ENCODE measurements around the gene NANOS3. TPM values are rescaled to one million over a fixed set of nuclear protein-coding genes. Genes with fewer than 3 reads are reported as not detected.

NANOS3 gene
- total and polyA plus RNA-seq, 9 of the 15 experiments (the other 6 are each of a cell fraction or from before 2014, with no cell fraction given): not detected

DNA sequence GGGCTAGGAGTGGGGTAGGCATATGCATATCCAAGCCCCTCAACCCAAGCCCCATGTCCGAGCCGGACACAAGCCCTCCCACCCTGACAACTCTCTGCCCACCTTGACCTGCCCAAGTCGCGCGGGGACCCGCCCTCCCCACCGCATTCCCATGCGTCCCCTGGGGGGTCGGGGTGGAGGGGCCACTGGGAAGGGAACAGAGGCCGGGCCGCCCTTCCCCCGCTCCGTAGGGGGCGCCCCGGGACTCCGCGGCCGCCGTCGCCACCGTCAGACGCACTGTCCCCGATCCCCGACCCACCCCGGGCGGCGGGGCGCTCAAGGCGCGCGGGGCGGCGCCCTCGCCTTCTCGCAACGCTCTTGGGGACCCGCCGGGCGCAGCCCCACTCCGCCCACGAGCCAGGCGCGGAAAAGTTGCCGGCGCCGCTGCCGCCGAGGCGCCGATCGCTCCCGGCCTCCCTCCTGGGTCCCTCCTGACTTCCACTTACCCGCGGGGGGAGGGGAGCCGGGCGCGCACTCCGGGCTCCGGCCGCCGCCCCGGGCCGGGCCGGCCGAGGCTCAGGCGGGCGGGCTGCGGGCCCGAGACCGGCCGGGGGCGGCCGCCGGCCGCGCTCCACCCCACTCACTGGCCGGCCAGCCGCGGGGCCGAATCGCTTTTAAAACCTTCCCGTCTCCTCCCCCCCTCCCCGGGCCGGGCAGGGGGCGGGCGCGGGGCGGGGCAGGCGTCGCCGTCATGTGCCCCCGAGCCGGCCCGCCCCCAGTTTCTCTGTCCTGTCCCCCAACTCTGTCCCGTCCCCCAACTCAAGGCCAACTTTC lies 34.4 kb upstream of the NANOS3 start (continued):
- TF ChIP-seq RAD21 (CRISPR knock-in tag; conservative IDR thresholded peaks at IDR 0.05 in 1 of 2, IDR thresholded peaks at IDR 0.05 in 1 of 2): peak; percentile 21 to 32; a peak in 3 of 4 replicates
- peak; percentile 94 for TF ChIP-seq POLR2H (tag; IDR thresholded peaks at IDR 0.05; ENCODE audit: low read depth)
- TF ChIP-seq KLF13 (tag; IDR thresholded peaks at IDR 0.05; ENCODE audit: borderline replicate concordance, low read depth): no peak
- no peak for TF ChIP-seq ZNF140 (CRISPR knock-in tag; IDR thresholded peaks at IDR 0.05)
- TF ChIP-seq ATF4 (CRISPR knock-in tag; IDR thresholded peaks at IDR 0.05): peak; percentile 16; the same call in 1 of the 2 replicates
- TF ChIP-seq NFIX (CRISPR knock-in tag; IDR thresholded peaks at IDR 0.05; ENCODE audit: low read depth): no peak
- TF ChIP-seq L3MBTL2 (IDR thresholded peaks at IDR 0.05): no peak
- TF ChIP-seq ATF3 (IDR thresholded peaks at IDR 0.05): no peak
- TF ChIP-seq ATF3 (CRISPR knock-in tag; conservative IDR thresholded peaks at IDR 0.05): 0 out of 2 replicates have a peak, but pooled peaks have one; percentile 41
- TF ChIP-seq, protein P1, sequence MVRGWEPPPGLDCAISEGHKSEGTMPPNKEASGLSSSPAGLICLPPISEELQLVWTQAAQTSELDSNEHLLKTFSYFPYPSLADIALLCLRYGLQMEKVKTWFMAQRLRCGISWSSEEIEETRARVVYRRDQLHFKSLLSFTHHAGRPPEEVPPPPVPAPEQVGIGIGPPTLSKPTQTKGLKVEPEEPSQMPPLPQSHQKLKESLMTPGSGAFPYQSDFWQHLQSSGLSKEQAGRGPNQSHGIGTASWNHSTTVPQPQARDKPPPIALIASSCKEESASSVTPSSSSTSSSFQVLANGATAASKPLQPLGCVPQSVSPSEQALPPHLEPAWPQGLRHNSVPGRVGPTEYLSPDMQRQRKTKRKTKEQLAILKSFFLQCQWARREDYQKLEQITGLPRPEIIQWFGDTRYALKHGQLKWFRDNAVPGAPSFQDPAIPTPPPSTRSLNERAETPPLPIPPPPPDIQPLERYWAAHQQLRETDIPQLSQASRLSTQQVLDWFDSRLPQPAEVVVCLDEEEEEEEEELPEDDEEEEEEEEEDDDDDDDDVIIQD (CRISPR knock-in tag; IDR thresholded peaks at IDR 0.05): no peak
- no peak for TF ChIP-seq ZNF583 (CRISPR knock-in tag; IDR thresholded peaks at IDR 0.05)
- no peak for TF ChIP-seq NFATC3 (IDR thresholded peaks at IDR 0.05)
